ENCODE results near the gene SLC44A2.

The SLC44A2 gene

GRCh38 chr19:10651851-10652250, 26.5 kb downstream of the SLC44A2 start:
- Histone ChIP-seq H3K9ac (ENCODE audit: insufficient read length) (no peak overlapping the region), H3K9me3 (ENCODE audit: low read depth, low read length) (no peaks in the 10 kb centered on the region), H3K27ac (peak overlapping the region; percentile 15; the same call in 1 of the 2 replicates), H3K36me3 (ENCODE audit: insufficient read depth, low read length) (peaks cover 26% of the 10 kb centered on the region), H3K4me3 (no peak overlapping the region)
- DNase-seq (ENCODE audit: low read depth, low spot score) = no peak
- peak; percentile 26; the same call in 1 of the 2 replicates for TF ChIP-seq POLR2AphosphoS5 (IDR thresholded peaks at IDR 0.05; ENCODE audit: borderline replicate concordance, low read depth, low read length)
- TF ChIP-seq EZH2 (IDR thresholded peaks at IDR 0.05) = no peak
- no peak for TF ChIP-seq FOXP2 (optimal IDR thresholded peaks at IDR 0.05; ENCODE audit: control extremely low read depth, extremely low read length, insufficient read depth)

GRCh38 chr19:10653482-10653731, 28.1 kb downstream of the SLC44A2 start:
- TF ChIP-seq FOXP2 (optimal IDR thresholded peaks at IDR 0.05; ENCODE audit: control extremely low read depth, extremely low read length, insufficient read depth) (no peak), EZH2 (IDR thresholded peaks at IDR 0.05) (no peak)
- H3K36me3 ChIP-seq (ENCODE audit: insufficient read depth, low read length) = peaks cover 41% of the 10 kb centered on the region
- peak overlapping the region; percentile 83 for H3K4me3 ChIP-seq
- no peak for DNase-seq (ENCODE audit: low read depth, low spot score)
- H3K9me3 ChIP-seq (ENCODE audit: low read depth, low read length) = no peaks in the 10 kb centered on the region
- peak overlapping the region; percentile 95 for H3K27ac ChIP-seq
- H3K9ac ChIP-seq (ENCODE audit: insufficient read length) = peak overlapping the region; percentile 100

GRCh38 chr19:10653732-10654609, 28.6 kb downstream of the SLC44A2 start, which contains the start of gene ILF3:
ILF3 (plus strand) TSS chr19:10654346; CDS start chr19:10670606, 16,260 bp downstream.
- Histone ChIP-seq H3K9me3 (ENCODE audit: low read depth, low read length) (no peaks in the 10 kb centered on the region), H3K9ac (ENCODE audit: insufficient read length) (peak within 1 kb of the TSS; percentile 100), H3K27ac (peak within 1 kb of the TSS; percentile 99), H3K36me3 (ENCODE audit: insufficient read depth, low read length) (peaks cover 47% of the 10 kb centered on the region), H3K4me3 (peak within 1 kb of the TSS; percentile 83)
- peak; percentile 100 for DNase-seq (ENCODE audit: low read depth, low spot score)
- TF ChIP-seq EZH2 (IDR thresholded peaks at IDR 0.05) (no peak), FOXP2 (optimal IDR thresholded peaks at IDR 0.05; ENCODE audit: control extremely low read depth, extremely low read length, insufficient read depth) (peak; percentile 92), POLR2AphosphoS5 (IDR thresholded peaks at IDR 0.05; ENCODE audit: borderline replicate concordance, low read depth, low read length) (peak; percentile 91)

- peak overlapping the region; percentile 99 for H3K27ac ChIP-seq
- H3K9ac ChIP-seq (ENCODE audit: insufficient read length) = peak overlapping the region; percentile 100
- TF ChIP-seq FOXP2 (optimal IDR thresholded peaks at IDR 0.05; ENCODE audit: control extremely low read depth, extremely low read length, insufficient read depth) = no peak
- peak; percentile 2; the same call in 1 of the 2 replicates for TF ChIP-seq POLR2AphosphoS5 (IDR thresholded peaks at IDR 0.05; ENCODE audit: borderline replicate concordance, low read depth, low read length)
- no peak for TF ChIP-seq EZH2 (IDR thresholded peaks at IDR 0.05)
- H3K36me3 ChIP-seq (ENCODE audit: insufficient read depth, low read length) = peaks cover 52% of the 10 kb centered on the region
- peak overlapping the region; percentile 83 for H3K4me3 ChIP-seq
- H3K9me3 ChIP-seq (ENCODE audit: low read depth, low read length) = no peaks in the 10 kb centered on the region
- no peak for DNase-seq (ENCODE audit: low read depth, low spot score)
Measured at GRCh38 chr19:10654610-10655456, 29.5 kb downstream of the SLC44A2 start.

- Histone ChIP-seq H3K27ac (peak overlapping the region; percentile 95), H3K9me3 (ENCODE audit: low read depth, low read length) (no peaks in the 10 kb centered on the region), H3K4me3 (peak overlapping the region; percentile 83), H3K9ac (ENCODE audit: insufficient read length) (peak overlapping the region; percentile 99), H3K36me3 (ENCODE audit: insufficient read depth, low read length) (peaks cover 61% of the 10 kb centered on the region)
- no peak for TF ChIP-seq EZH2 (IDR thresholded peaks at IDR 0.05)
- TF ChIP-seq POLR2AphosphoS5 (IDR thresholded peaks at IDR 0.05; ENCODE audit: borderline replicate concordance, low read depth, low read length) = no peak; the same call in 1 of the 2 replicates
- no peak for TF ChIP-seq FOXP2 (optimal IDR thresholded peaks at IDR 0.05; ENCODE audit: control extremely low read depth, extremely low read length, insufficient read depth)
- no peak for DNase-seq (ENCODE audit: low read depth, low spot score)
Measured at GRCh38 chr19:10655457-10656312, 30.3 kb downstream of the SLC44A2 start.

GRCh38 chr19:10660346-10660745, 35.0 kb downstream of the SLC44A2 start:
- no peak overlapping the region for H3K9ac ChIP-seq (ENCODE audit: insufficient read length)
- no peak for DNase-seq (ENCODE audit: low read depth, low spot score)
- no peak overlapping the region for H3K4me3 ChIP-seq
- H3K9me3 ChIP-seq (ENCODE audit: low read depth, low read length) = no peaks in the 10 kb centered on the region
- no peak for TF ChIP-seq EZH2 (IDR thresholded peaks at IDR 0.05)
- no peak for TF ChIP-seq FOXP2 (optimal IDR thresholded peaks at IDR 0.05; ENCODE audit: control extremely low read depth, extremely low read length, insufficient read depth)
- TF ChIP-seq POLR2AphosphoS5 (IDR thresholded peaks at IDR 0.05; ENCODE audit: borderline replicate concordance, low read depth, low read length) = no peak
- H3K36me3 ChIP-seq (ENCODE audit: insufficient read depth, low read length) = peaks cover 73% of the 10 kb centered on the region
- no peak overlapping the region for H3K27ac ChIP-seq

- no peak for DNase-seq (ENCODE audit: low read depth, low spot score)
- peaks cover 70% of the 10 kb centered on the region for H3K36me3 ChIP-seq (ENCODE audit: insufficient read depth, low read length)
- H3K27ac ChIP-seq = no peak overlapping the region; the same call in 1 of the 2 replicates
- TF ChIP-seq POLR2AphosphoS5 (IDR thresholded peaks at IDR 0.05; ENCODE audit: borderline replicate concordance, low read depth, low read length) = no peak
- no peak for TF ChIP-seq EZH2 (IDR thresholded peaks at IDR 0.05)
- no peak for TF ChIP-seq FOXP2 (optimal IDR thresholded peaks at IDR 0.05; ENCODE audit: control extremely low read depth, extremely low read length, insufficient read depth)
- H3K4me3 ChIP-seq = no peak overlapping the region
- no peaks in the 10 kb centered on the region for H3K9me3 ChIP-seq (ENCODE audit: low read depth, low read length)
- H3K9ac ChIP-seq (ENCODE audit: insufficient read length) = no peak overlapping the region
Measured at GRCh38 chr19:10661946-10662345, 36.6 kb downstream of the SLC44A2 start.

Data from SK-N-MC (cell line).